ENCODE data around the gene CDH22. TPM values are rescaled to one million over a fixed set of nuclear protein-coding genes. Genes with fewer than 3 reads are reported as not detected.

The CDH22 gene
- total RNA-seq, 1 donor from 2014 or later: 0.18 TPM

- Mint-ChIP-seq H3K27ac (no peak overlapping the region), H3K4me3 (no peak overlapping the region), H3K4me1 (no peaks in the 10 kb centered on the region), H3K36me3 (no peaks in the 10 kb centered on the region), H3K27me3 (ENCODE audit: low read depth) (peaks cover 58% of the 10 kb centered on the region), H3K9me3 (no peaks in the 10 kb centered on the region)
- TF ChIP-seq CTCF (IDR thresholded peaks at IDR 0.05; ENCODE audit: unreplicated experiment): no peak
- DNase-seq (ENCODE audit: low spot score in 2 of 2, unreplicated experiment in 2 of 2): no peak
Observed at GRCh38 chr20:46240065-46240464, 68.2 kb downstream of the CDH22 start.

GRCh38 chr20:46237736-46238135 lies 70.6 kb downstream of the CDH22 start:
- peaks cover 56% of the 10 kb centered on the region for H3K27me3 Mint-ChIP-seq (ENCODE audit: low read depth)
- no peaks in the 10 kb centered on the region for H3K9me3 Mint-ChIP-seq
- no peak for TF ChIP-seq CTCF (IDR thresholded peaks at IDR 0.05; ENCODE audit: unreplicated experiment)
- no peak overlapping the region for H3K27ac Mint-ChIP-seq
- no peaks in the 10 kb centered on the region for H3K36me3 Mint-ChIP-seq
- H3K4me3 Mint-ChIP-seq: no peak overlapping the region
- no peaks in the 10 kb centered on the region for H3K4me1 Mint-ChIP-seq
- DNase-seq (ENCODE audit: low spot score in 2 of 2, unreplicated experiment in 2 of 2): no peak

GRCh38 chr20:46237227-46237626 lies 71.1 kb downstream of the CDH22 start:
- H3K9me3 Mint-ChIP-seq: no peaks in the 10 kb centered on the region
- no peaks in the 10 kb centered on the region for H3K36me3 Mint-ChIP-seq
- peaks cover 56% of the 10 kb centered on the region for H3K27me3 Mint-ChIP-seq (ENCODE audit: low read depth)
- H3K4me1 Mint-ChIP-seq: no peaks in the 10 kb centered on the region
- no peak overlapping the region for H3K4me3 Mint-ChIP-seq
- no peak for TF ChIP-seq CTCF (IDR thresholded peaks at IDR 0.05; ENCODE audit: unreplicated experiment)
- no peak for DNase-seq (ENCODE audit: low spot score in 2 of 2, unreplicated experiment in 2 of 2)
- H3K27ac Mint-ChIP-seq: no peak overlapping the region

- no peaks in the 10 kb centered on the region for H3K9me3 Mint-ChIP-seq
- H3K36me3 Mint-ChIP-seq: no peaks in the 10 kb centered on the region
- no peak for TF ChIP-seq CTCF (IDR thresholded peaks at IDR 0.05; ENCODE audit: unreplicated experiment)
- H3K27me3 Mint-ChIP-seq (ENCODE audit: low read depth): peaks cover 51% of the 10 kb centered on the region
- no peak for DNase-seq (ENCODE audit: low spot score in 2 of 2, unreplicated experiment in 2 of 2)
- H3K27ac Mint-ChIP-seq: no peak overlapping the region
- H3K4me1 Mint-ChIP-seq: no peaks in the 10 kb centered on the region
- H3K4me3 Mint-ChIP-seq: no peak overlapping the region
Observed at GRCh38 chr20:46235077-46235476, 73.2 kb downstream of the CDH22 start.

- no peaks in the 10 kb centered on the region for H3K36me3 Mint-ChIP-seq
- H3K27ac Mint-ChIP-seq: no peak overlapping the region
- H3K4me3 Mint-ChIP-seq: no peak overlapping the region
- peaks cover 54% of the 10 kb centered on the region for H3K27me3 Mint-ChIP-seq (ENCODE audit: low read depth)
- no peaks in the 10 kb centered on the region for H3K9me3 Mint-ChIP-seq
- no peak for TF ChIP-seq CTCF (IDR thresholded peaks at IDR 0.05; ENCODE audit: unreplicated experiment)
- H3K4me1 Mint-ChIP-seq: no peaks in the 10 kb centered on the region
- no peak for DNase-seq (ENCODE audit: low spot score in 2 of 2, unreplicated experiment in 2 of 2)
Observed at GRCh38 chr20:46233701-46234100, 74.6 kb downstream of the CDH22 start.

GRCh38 chr20:46232539-46232938 lies 75.8 kb downstream of the CDH22 start:
- Mint-ChIP-seq H3K4me1 (no peaks in the 10 kb centered on the region), H3K27ac (no peak overlapping the region), H3K27me3 (ENCODE audit: low read depth) (peaks cover 51% of the 10 kb centered on the region), H3K36me3 (no peaks in the 10 kb centered on the region), H3K4me3 (no peak overlapping the region), H3K9me3 (no peaks in the 10 kb centered on the region)
- no peak for TF ChIP-seq CTCF (IDR thresholded peaks at IDR 0.05; ENCODE audit: unreplicated experiment)
- DNase-seq (ENCODE audit: low spot score in 2 of 2, unreplicated experiment in 2 of 2): no peak

Data from mesothelial cell of epicardium (in vitro differentiated cells).